NOMO-1 treated with dmso at 0.1 percent for 144 hours (cell line): ENCODE measurements around the gene RANBP2.

Source experiments
- DNase-seq: peaks from one replicate; lab custom pipeline; 2025; ENCODE audit not compliant: unreplicated experiment; lab: John Stamatoyannopoulos, UW

The RANBP2 gene

DNA sequence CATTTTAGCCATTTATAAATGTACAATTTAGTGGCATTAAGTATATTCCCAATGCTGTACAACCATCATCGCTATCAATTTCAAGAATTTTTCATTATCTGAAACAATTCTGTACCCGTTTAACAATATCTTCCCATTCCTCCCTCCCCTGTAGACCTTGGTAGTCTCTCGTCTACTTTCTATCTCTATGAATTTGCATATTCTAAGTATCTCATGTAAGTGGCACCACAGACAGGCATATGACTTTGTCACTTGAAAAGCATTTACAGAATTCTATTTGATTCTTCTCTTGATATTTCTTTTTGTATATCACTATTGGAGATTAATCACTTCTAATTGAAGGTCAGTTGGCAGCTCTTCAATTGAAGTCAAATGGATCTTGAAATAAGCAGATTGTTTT is 115.3 kb downstream of the RANBP2 start:
- no peak for DNase-seq

DNA sequence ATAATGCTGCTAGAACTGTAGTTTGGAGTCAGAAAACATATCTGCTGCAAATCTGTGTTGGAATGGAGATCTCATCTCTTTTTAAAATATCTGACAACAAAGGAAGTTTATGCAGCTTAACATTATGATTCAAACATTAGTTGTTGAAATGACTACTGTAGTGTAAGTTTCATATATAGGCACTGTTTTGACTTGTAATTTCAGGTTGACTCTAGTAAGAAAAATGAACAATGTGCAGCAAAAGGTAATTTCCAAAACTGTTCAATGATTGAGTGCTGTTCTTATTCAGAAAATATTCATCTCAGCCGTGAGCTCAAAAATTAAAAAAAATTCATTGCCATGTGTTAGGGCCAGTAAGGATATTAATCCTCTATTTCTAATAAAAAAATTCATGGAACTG is 115.8 kb downstream of the RANBP2 start:
- DNase-seq: no peak
